ENCODE results near the gene TNFRSF1B.

GRCh38 chr1:12195416-12195815 lies 28.6 kb downstream of the TNFRSF1B start:
- TF ChIP-seq CTCF (IDR thresholded peaks at IDR 0.05; ENCODE audit: borderline replicate concordance, extremely low read depth, low read length, poor library complexity, severe bottlenecking) (no peak), EZH2 (IDR thresholded peaks at IDR 0.05; ENCODE audit: borderline replicate concordance, low read depth, low read length, severe bottlenecking) (no peak)

Data from DND-41 (cell line).